ENCODE measurements around the gene CLHC1. TPM values are rescaled to one million over a fixed set of nuclear protein-coding genes. Genes with fewer than 3 reads are reported as not detected.
"Not testable (repeated sequence)": the region's sequence is repeated elsewhere in the genome, so short reads cannot be mapped to it uniquely, and the experiment has no call there.

The CLHC1 gene
- total RNA-seq, result 10 to 100 TPM in 1 of 3 donors, 1 to 10 TPM in 2; 5.6 to 14.9 (median 6.3) TPM
- 9.2 TPM for total RNA-seq (2013)

GRCh38 chr2:55232084-55232862, at the start of gene CLHC1, which contains the start of gene RPS27A:
TSS of gene CLHC1 (minus strand) at chr2:55232293. CDS start at chr2:55222411, 9,882 bp downstream.
TSS of gene RPS27A (plus strand) at chr2:55232688. CDS start at chr2:55232825, 137 bp downstream.
- WGBS (ENCODE audit: insufficient coverage), result 0% methylated on average over 36 of the region's 37 CpGs
- H3K36me3 ChIP-seq (ENCODE audit: control insufficient read depth, insufficient read depth, low read length), result peaks cover 35% of the 10 kb centered on the region
- intact Hi-C loops (cut with micrococcal nuclease), result loop anchor here (1.0 to 10.0 kb wide), 6 partner anchors 9 to 509 kb away; partner anchors contain the start of genes CFAP36, EML6, PPP4R3B and RTN4
- H3K27me3 Mint-ChIP-seq (ENCODE audit: low read depth in 2 of 2), result no peaks in the 10 kb centered on the region
- peak within 1 kb of the TSS; percentile 87 for H3K4me3 ChIP-seq (ENCODE audit: low read length)
- H3K27ac Mint-ChIP-seq, result peak within 1 kb of the TSS; percentile 98 to 100
- H3K36me3 Mint-ChIP-seq, result peaks cover 6% of the 10 kb centered on the region
- peak within 1 kb of the TSS; percentile 99 for H3K4me3 Mint-ChIP-seq
- H3K27me3 ChIP-seq (ENCODE audit: control insufficient read depth, insufficient read depth, low read length), result no peaks in the 10 kb centered on the region
- TF ChIP-seq CTCF (IDR thresholded peaks at IDR 0.05), result no peak
- H3K4me1 ChIP-seq (ENCODE audit: control insufficient read depth, insufficient read depth, low read length), result peaks cover 18% of the 10 kb centered on the region
- no peaks in the 10 kb centered on the region for H3K9me3 ChIP-seq (ENCODE audit: control insufficient read depth, insufficient read depth, low read length)
- peak within 1 kb of the TSS; percentile 96 for H3K27ac ChIP-seq (ENCODE audit: low read length)
- DNase-seq (peak; percentile 93 to 97), ATAC-seq (peak; percentile 86 to 95 (median 88))
- H3K4me1 Mint-ChIP-seq, result peaks cover 54 to 55% of the 10 kb centered on the region in 2 donors
- no peaks in the 10 kb centered on the region for H3K9me3 Mint-ChIP-seq

GRCh38 chr2:55280851-55281546, 48.9 kb upstream of the CLHC1 start:
- not testable (repeated sequence) for H3K9me3 Mint-ChIP-seq; ATAC-seq; H3K4me3 ChIP-seq (ENCODE audit: low read length); H3K27me3 Mint-ChIP-seq (ENCODE audit: low read depth in 2 of 2); H3K9me3 ChIP-seq (ENCODE audit: control insufficient read depth, insufficient read depth, low read length); H3K27me3 ChIP-seq (ENCODE audit: control insufficient read depth, insufficient read depth, low read length); H3K36me3 ChIP-seq (ENCODE audit: control insufficient read depth, insufficient read depth, low read length); DNase-seq; H3K36me3 Mint-ChIP-seq
- Mint-ChIP-seq H3K4me3 (peak overlapping the region; percentile 79), H3K4me1 (peaks cover 16% of the 10 kb centered on the region in 2 donors), H3K27ac (peak overlapping the region; percentile 75 to 95)
- H3K27ac ChIP-seq (ENCODE audit: low read length), result peak overlapping the region; percentile 80
- H3K4me1 ChIP-seq (ENCODE audit: control insufficient read depth, insufficient read depth, low read length), result peaks cover 14% of the 10 kb centered on the region
- 100% methylated on average over 3 of the region's 5 CpGs for WGBS (ENCODE audit: insufficient coverage)
- intact Hi-C loops (cut with micrococcal nuclease), result loop anchor here (5.0 kb wide), 2 partner anchors 49 to 229 kb away; partner anchors contain the start of genes CLHC1, RPS27A and RTN4

GRCh38 chr2:55279859-55280424, 47.8 kb upstream of the CLHC1 start:
- 96% methylated on average over 6 of the region's 7 CpGs for WGBS (ENCODE audit: insufficient coverage)
- H3K36me3 Mint-ChIP-seq; H3K27me3 ChIP-seq (ENCODE audit: control insufficient read depth, insufficient read depth, low read length); H3K9me3 ChIP-seq (ENCODE audit: control insufficient read depth, insufficient read depth, low read length); H3K36me3 ChIP-seq (ENCODE audit: control insufficient read depth, insufficient read depth, low read length); H3K4me3 Mint-ChIP-seq; H3K4me3 ChIP-seq (ENCODE audit: low read length); DNase-seq; H3K9me3 Mint-ChIP-seq; H3K27ac Mint-ChIP-seq; ATAC-seq; H3K27me3 Mint-ChIP-seq (ENCODE audit: low read depth in 2 of 2); H3K27ac ChIP-seq (ENCODE audit: low read length): not testable (repeated sequence)
- peaks cover 14% of the 10 kb centered on the region for H3K4me1 ChIP-seq (ENCODE audit: control insufficient read depth, insufficient read depth, low read length)
- peaks cover 16% of the 10 kb centered on the region in 2 donors for H3K4me1 Mint-ChIP-seq
- intact Hi-C loops (cut with micrococcal nuclease), result loop anchor here (5.0 kb wide), 2 partner anchors 48 to 228 kb away; partner anchors contain the start of genes CLHC1, RPS27A and RTN4

GRCh38 chr2:55279214-55279835, 47.2 kb upstream of the CLHC1 start:
- WGBS (ENCODE audit: insufficient coverage), result 90% methylated on average over 10 of the region's 10 CpGs
- H3K4me3 ChIP-seq (ENCODE audit: low read length); intact Hi-C loops (cut with micrococcal nuclease): not testable (repeated sequence)

More at GRCh38 chr2:55279214-55279835, 47.2 kb upstream of the CLHC1 start:
- H3K4me1 Mint-ChIP-seq, result peaks cover 16% of the 10 kb centered on the region in 2 donors
- not testable (repeated sequence) for ATAC-seq; H3K9me3 Mint-ChIP-seq; H3K27ac Mint-ChIP-seq; H3K36me3 Mint-ChIP-seq; H3K9me3 ChIP-seq (ENCODE audit: control insufficient read depth, insufficient read depth, low read length); H3K27ac ChIP-seq (ENCODE audit: low read length); H3K4me3 Mint-ChIP-seq; H3K36me3 ChIP-seq (ENCODE audit: control insufficient read depth, insufficient read depth, low read length); DNase-seq; H3K27me3 ChIP-seq (ENCODE audit: control insufficient read depth, insufficient read depth, low read length); H3K27me3 Mint-ChIP-seq (ENCODE audit: low read depth in 2 of 2)
- peaks cover 14% of the 10 kb centered on the region for H3K4me1 ChIP-seq (ENCODE audit: control insufficient read depth, insufficient read depth, low read length)
